Neural cell (in vitro differentiated cells): ENCODE measurements around the gene HMGCLL1. TPM values are rescaled to one million over a fixed set of nuclear protein-coding genes. Genes with fewer than 3 reads are reported as not detected.

Source experiments
- H2AFZ ChIP-seq: fragments of 200-600, 300-800 bp; sonication (generic), shearing (Covaris generic); 2 replicates; pipeline ENCODE4 v1.6.0; 2014; ENCODE audit warnings: low read depth, mild to moderate bottlenecking, antibody characterized with exemption, low read length, moderate library complexity
- H3F3A ChIP-seq: fragments of 200-600 bp; shearing (Covaris generic); 2 replicates; pipeline ENCODE4 v1.6.1; 2016; ENCODE audit warnings: mild to moderate bottlenecking, moderate library complexity, mixed read lengths, antibody characterized with exemption, low read length; ENCODE audit not compliant: insufficient read depth, poor library complexity, severe bottlenecking
- H3K27ac ChIP-seq: fragments of 200-600, 300-800 bp; sonication (generic), shearing (Covaris generic); 2 replicates; pipeline ENCODE4 v1.5.1; 2014; ENCODE audit warnings: mild to moderate bottlenecking, low read length, moderate library complexity
- H3K27me3 ChIP-seq: fragments of 300-800, 200-600 bp; sonication (generic), shearing (Covaris generic); 2 replicates; pipeline ENCODE4 v1.6.0; 2014; ENCODE audit warnings: mild to moderate bottlenecking, low read depth, low read length, moderate library complexity; ENCODE audit not compliant: insufficient read depth
- H3K36me3 ChIP-seq: fragments of 300-800, 200-600 bp; sonication (generic), shearing (Covaris generic); 2 replicates; pipeline ENCODE4 v1.5.1; 2014; ENCODE audit warnings: mild to moderate bottlenecking, antibody characterized with exemption, low read length, moderate library complexity; ENCODE audit not compliant: insufficient read depth
- H3K4me2 ChIP-seq: fragments of 300-800, 200-600 bp; sonication (generic), shearing (Covaris generic); 2 replicates; pipeline ENCODE4 v1.6.0; 2014; ENCODE audit warnings: mild to moderate bottlenecking, low read length
- H3K4me3 ChIP-seq: fragments of 300-800, 200-600 bp; sonication (generic), shearing (Covaris generic); 2 replicates; pipeline ENCODE4 v1.5.1; 2014; ENCODE audit warnings: mild to moderate bottlenecking, low read length, moderate library complexity
- H3K79me2 ChIP-seq: fragments of 200-600 bp; shearing (Covaris generic); replicated peaks from 2 replicates; pipeline ENCODE4 v1.6.0; 2014; ENCODE audit warnings: mild to moderate bottlenecking, low read length, moderate library complexity; ENCODE audit not compliant: insufficient read depth
- H3K9ac ChIP-seq: fragments of 300-800, 200-600 bp; sonication (generic), shearing (Covaris generic); 2 replicates; pipeline ENCODE4 v1.6.1; 2016; ENCODE audit warnings: mild to moderate bottlenecking, low read length, mixed read lengths
- H3K9me2 ChIP-seq: fragments of 200-600 bp; shearing (Covaris generic); 2 replicates; pipeline ENCODE4 v1.6.1; 2016; ENCODE audit warnings: mild to moderate bottlenecking, low read length, mixed read lengths; ENCODE audit not compliant: insufficient read depth
- H3K9me3 ChIP-seq: fragments of 200-600, 300-800 bp; sonication (generic), shearing (Covaris generic); 2 replicates; pipeline ENCODE4 v1.6.1; 2016; ENCODE audit warnings: mild to moderate bottlenecking, mixed run types, low read length, moderate library complexity, mixed read lengths
- H4K20me1 ChIP-seq: fragments of 200-600 bp; shearing (Covaris generic); 2 replicates; pipeline ENCODE4 v1.6.1; 2016; ENCODE audit warnings: mild to moderate bottlenecking, mixed run types; ENCODE audit not compliant: insufficient read depth
- CTCF ChIP-seq: fragments of 450-650 bp; IDR thresholded peaks from 2 replicates; pipeline ENCODE4 v1.5.1; 2014; ENCODE audit warnings: antibody characterized with exemption, mild to moderate bottlenecking, moderate library complexity; ENCODE audit not compliant: poor library complexity, severe bottlenecking
- EP300 ChIP-seq: fragments of 450-650 bp; conservative IDR thresholded peaks from 2 replicates; pipeline ENCODE4 v1.6.1; 2014; ENCODE audit warnings: antibody characterized with exemption, mild to moderate bottlenecking, moderate library complexity; ENCODE audit not compliant: poor library complexity, severe bottlenecking
- EZH2 ChIP-seq: fragments of 200-600, 300-800 bp; shearing (Covaris generic), sonication (generic); IDR thresholded peaks from 2 replicates; pipeline ENCODE4 v1.6.1; 2014; ENCODE audit warnings: antibody characterized with exemption, low read length, borderline replicate concordance, mild to moderate bottlenecking; ENCODE audit not compliant: insufficient read depth, poor library complexity, severe bottlenecking
- MXI1 ChIP-seq: fragments of 450-650 bp; conservative IDR thresholded peaks from 2 replicates; pipeline ENCODE4 v1.6.1; 2014; ENCODE audit warnings: antibody characterized with exemption, mild to moderate bottlenecking; ENCODE audit not compliant: poor library complexity, severe bottlenecking
- POLR2AphosphoS5 ChIP-seq: IDR thresholded peaks from 2 replicates; pipeline ENCODE4 v1.6.1; 2012
- RAD21 ChIP-seq: fragments of 450-650 bp; conservative IDR thresholded peaks from 2 replicates; pipeline ENCODE4 v1.6.1; 2014; ENCODE audit warnings: antibody characterized with exemption, mild to moderate bottlenecking, moderate library complexity
- REST ChIP-seq: IDR thresholded peaks from 2 replicates; pipeline ENCODE4 v1.6.1; 2012; ENCODE audit warnings: borderline replicate concordance
- SMC3 ChIP-seq: fragments of 450-650 bp; conservative IDR thresholded peaks from 2 replicates; pipeline ENCODE4 v1.6.1; 2014; ENCODE audit warnings: antibody characterized with exemption, mild to moderate bottlenecking, moderate library complexity; ENCODE audit not compliant: poor library complexity
- TAF1 ChIP-seq: IDR thresholded peaks from 2 replicates; pipeline ENCODE4 v1.6.1; 2012; ENCODE audit warnings: low read depth
- polyA plus RNA-seq: library from polyadenylated mRNA; depleted of rRNA; stranded (reverse); fragments of >200 nt; gene quantifications from 2 replicates; pipeline ENCODE4 v1.2.3, GENCODE V29; 2014

Gene HMGCLL1
- polyA plus RNA-seq, 1 donor from 2014 or later = 59.7 TPM

GRCh38 chr6:55536391-55536956, 42.5 kb downstream of the HMGCLL1 start:
- TF ChIP-seq RAD21 (no peak), REST (no peak), POLR2AphosphoS5 (no peak), CTCF (no peak), SMC3 (no peak), EZH2 (no peak)
- Histone ChIP-seq H3K36me3 (peaks cover 4% of the 10 kb centered on the region), H3K27ac (no peak overlapping the region), H3K9me2 (no peaks in the 10 kb centered on the region), H3K4me2 (no peak overlapping the region), H3K79me2 (no peaks in the 10 kb centered on the region), H2AFZ (no peak overlapping the region), H3K4me3 (no peak overlapping the region), H3K9ac (no peak overlapping the region), H3K27me3 (no peaks in the 10 kb centered on the region), H4K20me1 (no peaks in the 10 kb centered on the region), H3K9me3 (no peaks in the 10 kb centered on the region), H3F3A (no peaks in the 10 kb centered on the region)

- Histone ChIP-seq H2AFZ (no peak overlapping the region), H3K27me3 (no peaks in the 10 kb centered on the region), H3K4me3 (no peak overlapping the region), H3K79me2 (no peaks in the 10 kb centered on the region), H3F3A (no peaks in the 10 kb centered on the region), H3K27ac (no peak overlapping the region), H4K20me1 (no peaks in the 10 kb centered on the region), H3K4me2 (no peak overlapping the region), H3K36me3 (no peaks in the 10 kb centered on the region), H3K9me2 (no peaks in the 10 kb centered on the region), H3K9me3 (no peaks in the 10 kb centered on the region), H3K9ac (no peak overlapping the region)
- TF ChIP-seq TAF1 = no peak
- TF ChIP-seq REST = no peak
- TF ChIP-seq EZH2 = no peak
- TF ChIP-seq POLR2AphosphoS5 = no peak
- no peak for TF ChIP-seq MXI1
- TF ChIP-seq EP300 = no peak
- no peak for TF ChIP-seq RAD21
- TF ChIP-seq CTCF = no peak
- no peak for TF ChIP-seq SMC3
Measured at GRCh38 chr6:55531496-55531895, 47.5 kb downstream of the HMGCLL1 start.
